MCF 10A (cell line): ENCODE measurements around the gene ZNF598. TPM values are rescaled to one million over a fixed set of nuclear protein-coding genes. Genes with fewer than 3 reads are reported as not detected.
A peak's percentile ranks its signal among the peaks of the same experiment; 100 is the strongest.

Experiments used
- BruUV-seq: library from RNA; stranded (reverse); fragments of 400-500 nt; replicated peaks from 2 replicates; lab custom pipeline; 2021; lab: Mats Ljungman, UMichigan
- CTCF ChIA-PET: fragments of 300-600 bp; sonication (Branson Sonifier 250); formaldehyde crosslinking; extraction: SDS; loops from one replicate; lab custom pipeline; 2021; ENCODE audit warnings: antibody characterized with exemption, inconsistent platforms; lab: Yijun Ruan, JAX
- POLR2A ChIA-PET: fragments of 300-600, 350-650 bp; sonication (Branson Sonifier 250); formaldehyde crosslinking; extraction: SDS; loops from one replicate; lab custom pipeline; 2020; ENCODE audit warnings: antibody characterized with exemption, inconsistent platforms; lab: Yijun Ruan, JAX
- DNase-seq: peaks from one replicate; pipeline ENCODE4 v3.0.0-alpha.2; 2018; ENCODE audit not compliant: unreplicated experiment
- H3K27ac Mint-ChIP-seq: one replicate; pipeline ENCODE4 v1.8.0; 2022; ENCODE audit warnings: mild to moderate bottlenecking, low read depth, mixed read lengths; ENCODE audit not compliant: unreplicated experiment
- H3K27me3 Mint-ChIP-seq: one replicate; pipeline ENCODE4 v1.8.0; 2022; ENCODE audit warnings: mixed read lengths; ENCODE audit not compliant: insufficient read depth, unreplicated experiment
- H3K36me3 Mint-ChIP-seq: one replicate; pipeline ENCODE4 v1.8.0; 2022; ENCODE audit warnings: mild to moderate bottlenecking, moderate library complexity, mixed read lengths; ENCODE audit not compliant: insufficient read depth, unreplicated experiment
- H3K4me1 Mint-ChIP-seq: one replicate; pipeline ENCODE4 v1.8.0; 2022; ENCODE audit warnings: mixed read lengths; ENCODE audit not compliant: insufficient read depth, unreplicated experiment
- H3K4me3 Mint-ChIP-seq: one replicate; pipeline ENCODE4 v1.8.0; 2022; ENCODE audit warnings: mild to moderate bottlenecking, moderate library complexity, mixed read lengths; ENCODE audit not compliant: unreplicated experiment
- H3K9me3 Mint-ChIP-seq: one replicate; pipeline ENCODE4 v1.8.0; 2022; ENCODE audit warnings: mixed read lengths; ENCODE audit not compliant: unreplicated experiment
- CTCF ChIP-seq: fragments of 200-600 bp; IDR thresholded peaks from one replicate; pipeline ENCODE4 v1.8.0; 2022; ENCODE audit warnings: antibody characterized with exemption, mild to moderate bottlenecking; ENCODE audit not compliant: unreplicated experiment
- intact Hi-C: fragments of 100-400 bp; cut with micrococcal nuclease; formaldehyde crosslinking; loops from 2 replicates; pipeline ENCODE4 v1.14.1; 2022
- total RNA-seq: library from RNA; stranded (reverse); gene quantifications from 2 replicates; pipeline ENCODE4 v1.2.3, GENCODE V29; 2022

The ZNF598 gene
- total RNA-seq, 1 experiment from 2014 or later = 252 TPM

GRCh38 chr16:2023092-2024031, 13.7 kb upstream of the ZNF598 start:
- no TSS peak for BruUV-seq
- ChIA-PET CTCF (interaction anchor here (0.6 to 1.7 kb wide), 17 partner anchors 10 to 182 kb away, joined by 3 to 19 read pairs (median 4); partner anchors contain the start of genes NTHL1, TSC2 and ZNF598), POLR2A (interaction anchor here (0.6 to 2.1 kb wide), 9 partner anchors 16 to 132 kb away, joined by 3 to 8 read pairs (median 4); partner anchors contain the start of genes NOXO1, NTHL1, TRAF7 and TSC2)
- Mint-ChIP-seq H3K36me3 (peaks cover 7% of the 10 kb centered on the region), H3K9me3 (no peaks in the 10 kb centered on the region), H3K27ac (peak overlapping the region; percentile 11), H3K4me3 (peak overlapping the region; percentile 18), H3K4me1 (peaks cover 9% of the 10 kb centered on the region), H3K27me3 (no peaks in the 10 kb centered on the region)
- intact Hi-C loops = loop anchor here (2.0 kb wide), 2 partner anchors 33 to 117 kb away; no protein-coding TSS in a partner anchor
- peak; percentile 88 for DNase-seq
- TF ChIP-seq CTCF = peak; percentile 96

GRCh38 chr16:2022723-2023091, 13.1 kb upstream of the ZNF598 start:
- POLR2A ChIA-PET = interaction anchor here (0.6 to 2.1 kb wide), 10 partner anchors 15 to 133 kb away, joined by 3 to 8 read pairs (median 4); partner anchors contain the start of genes NOXO1, NTHL1, TBL3 and TRAF7
- BruUV-seq = no TSS peak
- Mint-ChIP-seq H3K4me1 (peaks cover 9% of the 10 kb centered on the region), H3K27me3 (no peaks in the 10 kb centered on the region), H3K4me3 (peak overlapping the region; percentile 18), H3K36me3 (peaks cover 7% of the 10 kb centered on the region), H3K9me3 (no peaks in the 10 kb centered on the region), H3K27ac (peak overlapping the region; percentile 11)
- no peak for DNase-seq
- CTCF ChIA-PET = interaction anchor here (0.5 to 1.7 kb wide), 16 partner anchors 9 to 187 kb away, joined by 3 to 19 read pairs (median 4); partner anchors contain the start of genes NTHL1, TSC2 and ZNF598
- no peak for TF ChIP-seq CTCF
- intact Hi-C loops = loop anchor here (2.0 kb wide), 2 partner anchors 34 to 118 kb away; no protein-coding TSS in a partner anchor

- no peak for TF ChIP-seq CTCF
- ChIA-PET POLR2A (interaction anchor here (1.1 to 2.5 kb wide), 4 partner anchors 12 to 135 kb away, joined by 3 to 7 read pairs (median 6); no protein-coding TSS in a partner anchor), CTCF (interaction anchor here (0.5 to 1.0 kb wide), 4 partner anchors 118 to 337 kb away, joined by 3 to 4 read pairs (median 4); no protein-coding TSS in a partner anchor)
- Mint-ChIP-seq H3K4me1 (peaks cover 16% of the 10 kb centered on the region), H3K9me3 (no peaks in the 10 kb centered on the region), H3K27ac (no peak overlapping the region), H3K36me3 (peaks cover 7% of the 10 kb centered on the region), H3K4me3 (no peak overlapping the region), H3K27me3 (no peaks in the 10 kb centered on the region)
- no TSS peak for BruUV-seq
- no peak for DNase-seq
- intact Hi-C loops = no loop called here
Measured at GRCh38 chr16:2019921-2020831, 10.6 kb upstream of the ZNF598 start.
